ENCODE results near the gene MANSC4.

Gene MANSC4

GRCh38 chr12:27800819-27801218 lies 20.8 kb upstream of the MANSC4 start:
- DNase-seq (ENCODE audit: low spot score): no peak

GRCh38 chr12:27797301-27798025 lies 17.4 kb upstream of the MANSC4 start:
- no peak for DNase-seq (ENCODE audit: low spot score)

GRCh38 chr12:27796128-27796527 lies 16.1 kb upstream of the MANSC4 start:
- no peak for DNase-seq (ENCODE audit: low spot score)

- DNase-seq (ENCODE audit: low spot score): no peak
Observed at GRCh38 chr12:27794818-27795584, 15.0 kb upstream of the MANSC4 start.

- no peak for DNase-seq (ENCODE audit: low spot score)
Observed at GRCh38 chr12:27790179-27790578, 10.1 kb upstream of the MANSC4 start.

GRCh38 chr12:27787559-27787958 lies 7.5 kb upstream of the MANSC4 start:
- DNase-seq (ENCODE audit: low spot score): no peak

- no peak for DNase-seq (ENCODE audit: low spot score)
Observed at GRCh38 chr12:27785882-27786570, 6.0 kb upstream of the MANSC4 start.

- DNase-seq (ENCODE audit: low spot score): no peak
Observed at GRCh38 chr12:27782481-27782880, 2.4 kb upstream of the MANSC4 start.

GRCh38 chr12:27781680-27782079 lies 1.6 kb upstream of the MANSC4 start:
- no peak for DNase-seq (ENCODE audit: low spot score)

GRCh38 chr12:27780612-27781408 lies 774 bp upstream of the MANSC4 start:
- DNase-seq (ENCODE audit: low spot score): peak; percentile 42

- DNase-seq (ENCODE audit: low spot score): peak; percentile 35
Observed at GRCh38 chr12:27779416-27779919, 568 bp downstream of the MANSC4 start.

GRCh38 chr12:27778206-27778605 lies 1.8 kb downstream of the MANSC4 start:
- no peak for DNase-seq (ENCODE audit: low spot score)

GRCh38 chr12:27777141-27777540 lies 2.9 kb downstream of the MANSC4 start:
- DNase-seq (ENCODE audit: low spot score): no peak

GRCh38 chr12:27772328-27773049 lies 7.5 kb downstream of the MANSC4 start:
- DNase-seq (ENCODE audit: low spot score): no peak

- DNase-seq (ENCODE audit: low spot score): no peak
Observed at GRCh38 chr12:27771481-27772327, 8.3 kb downstream of the MANSC4 start.

GRCh38 chr12:27769142-27769673 lies 10.8 kb downstream of the MANSC4 start:
- DNase-seq (ENCODE audit: low spot score): no peak

GRCh38 chr12:27766587-27766986 lies 13.4 kb downstream of the MANSC4 start:
- DNase-seq (ENCODE audit: low spot score): no peak

GRCh38 chr12:27762757-27763156 lies 17.3 kb downstream of the MANSC4 start:
- no peak for DNase-seq (ENCODE audit: low spot score)

GRCh38 chr12:27756670-27757195 lies 23.3 kb downstream of the MANSC4 start:
- no peak for DNase-seq (ENCODE audit: low spot score)

GRCh38 chr12:27754795-27755194 lies 25.2 kb downstream of the MANSC4 start:
- DNase-seq (ENCODE audit: low spot score): no peak

Data from HuH-7 (cell line).